Right ventricle myocardium inferior (tissue), 1 donor: ENCODE results near the gene ADA. TPM values are rescaled to one million over a fixed set of nuclear protein-coding genes. Genes with fewer than 3 reads are reported as not detected.
"Not testable (repeated sequence)": the region's sequence is repeated elsewhere in the genome, so short reads cannot be mapped to it uniquely, and the experiment has no call there.

Experiments
- ATAC-seq: fragments of 200-7000 bp; cut with Tn5 transposase; one replicate; pipeline ENCODE4 v1.9.1; 2020; ENCODE audit warnings: mild to moderate bottlenecking, moderate library complexity
- DNase-seq: peaks from one replicate; pipeline ENCODE4 v3.0.0; 2021; ENCODE audit errors: missing footprints
- intact Hi-C: fragments of 100-400 bp; cut with DNase I; formaldehyde crosslinking; loops from one replicate; pipeline ENCODE4 v1.11.0; 2022
- total RNA-seq: library from RNA; stranded (reverse); fragmentation: NEBNext Ultra II Directional; extraction: Animal tissue kit (Norgen Biotek cat#: 25700); gene quantifications from one replicate; pipeline ENCODE4 v1.2.1, GENCODE V29; 2021
- donor health status: DM: no; HTN: yes; CAD: no; lungs with severe emphysema.

ADA gene
- total RNA-seq, 1 donor from 2014 or later, result 10.7 TPM

- ATAC-seq (peak; percentile 55), DNase-seq (no peak)
- intact Hi-C loops, result loop anchor here (2.0 to 10.0 kb wide), 4 partner anchors 73 to 469 kb away; partner anchors contain the start of gene OSER1
Measured at GRCh38 chr20:44683263-44684046, 32.0 kb upstream of the ADA start.

DNA sequence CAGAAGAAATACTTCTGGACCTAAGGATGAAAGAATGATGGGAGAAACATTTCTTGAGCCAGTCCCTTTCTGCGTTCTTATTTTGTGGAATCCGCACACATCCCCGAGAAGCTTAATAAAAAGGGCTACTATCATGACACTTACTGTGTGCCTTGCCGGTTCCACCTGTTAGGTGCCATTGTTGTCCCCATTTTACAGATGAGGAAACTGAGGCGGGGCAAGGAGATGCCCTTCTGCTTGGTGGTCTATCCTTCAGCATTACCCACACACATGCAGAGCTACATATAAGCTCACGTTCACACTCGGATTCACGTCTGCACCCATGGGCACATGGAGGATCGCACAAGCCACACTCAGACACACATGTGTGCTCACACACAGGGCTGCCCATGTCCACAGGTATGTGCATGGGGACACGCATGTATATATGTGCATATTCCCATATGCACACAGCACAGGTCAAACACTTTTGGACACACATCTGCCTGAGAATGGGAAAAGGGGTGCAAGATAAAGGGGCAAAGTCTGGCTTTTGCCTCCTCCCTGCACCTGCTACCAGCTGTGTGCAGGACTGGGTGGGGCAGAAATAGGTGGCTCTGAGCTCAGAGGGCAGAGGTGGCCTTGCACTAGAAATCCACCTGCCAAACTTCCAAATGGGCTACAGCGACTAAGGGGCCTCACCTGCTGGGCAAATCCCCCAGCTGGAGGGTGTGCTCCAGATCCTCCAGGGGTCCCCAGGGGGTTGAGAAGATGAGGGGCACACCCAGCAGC lies 30.5 kb upstream of the ADA start:
- DNase-seq (no peak), ATAC-seq (no peak)
- intact Hi-C loops, result loop anchor here (2.0 to 10.0 kb wide), 3 partner anchors 71 to 467 kb away; partner anchors contain the start of gene OSER1

- no peak for ATAC-seq
- DNase-seq, result no peak
Measured at GRCh38 chr20:44678990-44679611, 27.6 kb upstream of the ADA start.

DNA sequence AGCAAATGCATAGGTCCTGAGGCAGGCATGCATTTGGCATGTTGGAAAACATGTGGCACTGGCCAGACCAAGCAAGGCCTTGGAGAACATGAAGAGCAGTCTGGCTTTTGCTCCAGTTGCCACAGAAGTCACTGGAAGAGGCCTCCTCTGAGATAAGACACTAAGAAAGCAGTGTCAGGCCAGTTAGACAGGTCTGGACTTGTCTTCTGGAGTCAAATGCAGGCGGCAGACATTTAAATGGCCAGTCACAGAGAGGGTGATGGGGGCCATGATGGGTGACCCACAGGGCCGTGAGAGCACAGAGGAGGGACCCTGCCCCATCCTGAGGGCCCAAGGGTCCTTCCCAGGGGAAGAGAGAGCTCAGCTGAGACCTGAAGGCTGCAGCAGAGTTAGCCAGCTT lies 26.7 kb upstream of the ADA start:
- intact Hi-C loops, result no loop called here
- ATAC-seq, result no peak
- no peak for DNase-seq

More at GRCh38 chr20:44678990-44679611, 27.6 kb upstream of the ADA start:
- intact Hi-C loops, result no loop called here

DNA sequence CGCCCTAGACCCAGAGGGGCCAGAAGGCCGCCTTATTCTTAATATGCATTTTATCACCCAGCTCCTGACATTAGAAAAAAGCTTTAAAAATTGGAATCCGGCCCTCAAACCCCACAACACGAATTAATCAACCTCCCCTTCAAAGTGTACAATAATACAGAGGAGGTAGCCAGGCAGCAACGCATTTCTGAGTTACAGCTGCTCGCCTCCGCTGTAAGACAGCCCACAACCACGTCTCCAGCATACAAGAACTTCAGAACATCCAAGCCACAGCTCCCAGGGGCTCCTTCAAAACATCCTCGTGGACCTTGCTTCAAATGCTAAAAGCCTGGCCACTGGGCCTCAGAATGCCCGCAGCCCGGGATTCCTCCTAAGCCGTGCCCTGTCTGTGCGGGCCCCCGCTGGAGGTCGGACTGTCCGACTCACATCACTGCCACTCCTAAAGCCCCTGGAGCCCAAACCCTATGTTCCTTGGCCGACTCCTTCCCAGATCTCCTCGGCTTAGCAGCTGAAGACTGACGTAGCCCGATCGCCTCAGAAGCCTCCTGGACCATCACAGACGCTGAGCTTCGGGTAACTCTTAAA lies 20.9 kb upstream of the ADA start:
- DNase-seq, intact Hi-C loops, ATAC-seq: not testable (repeated sequence)

GRCh38 chr20:44671541-44671940 lies 20.0 kb upstream of the ADA start:
- intact Hi-C loops, ATAC-seq, DNase-seq: not testable (repeated sequence)

DNA sequence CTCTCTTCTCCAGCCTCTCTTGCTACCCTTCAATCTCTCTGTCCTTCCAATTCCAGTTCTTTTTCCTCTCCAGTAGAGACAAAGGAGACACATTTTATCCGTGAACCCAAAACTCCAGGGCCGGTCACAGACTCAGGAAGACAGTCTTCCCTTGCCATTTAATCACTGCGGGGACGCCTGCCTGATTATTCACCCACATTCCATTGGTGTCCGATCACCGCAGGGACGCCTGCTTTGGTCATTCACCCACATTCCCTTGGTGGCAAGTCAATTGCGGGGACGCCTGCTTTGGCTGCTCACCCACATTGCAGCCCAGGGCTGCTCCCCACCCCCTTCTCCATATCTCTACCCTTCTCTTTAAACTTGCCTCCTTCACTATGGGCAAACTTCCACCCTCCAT lies 19.4 kb upstream of the ADA start:
- intact Hi-C loops, ATAC-seq, DNase-seq: not testable (repeated sequence)

DNA sequence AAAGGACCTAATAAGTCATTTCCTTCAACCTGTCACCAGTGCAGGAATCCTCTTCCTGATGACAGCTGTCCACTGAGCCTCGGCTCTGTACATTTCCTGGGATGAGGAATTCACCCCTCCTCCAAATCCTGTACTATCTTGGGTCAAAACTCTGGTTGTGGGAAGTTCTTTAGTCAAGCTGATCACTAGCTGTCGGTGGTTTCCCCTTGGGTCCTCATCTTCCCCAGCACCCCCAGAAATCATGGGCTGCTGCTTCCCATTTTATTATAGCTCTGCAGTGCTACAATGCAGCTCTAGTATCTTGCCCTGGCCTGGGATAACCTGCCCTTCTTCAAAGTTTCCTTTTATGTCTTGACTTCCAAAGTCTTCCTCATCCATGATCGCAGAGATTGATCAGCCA lies 14.6 kb upstream of the ADA start:
- DNase-seq, result no peak
- ATAC-seq, result no peak
- intact Hi-C loops, result no loop called here

DNA sequence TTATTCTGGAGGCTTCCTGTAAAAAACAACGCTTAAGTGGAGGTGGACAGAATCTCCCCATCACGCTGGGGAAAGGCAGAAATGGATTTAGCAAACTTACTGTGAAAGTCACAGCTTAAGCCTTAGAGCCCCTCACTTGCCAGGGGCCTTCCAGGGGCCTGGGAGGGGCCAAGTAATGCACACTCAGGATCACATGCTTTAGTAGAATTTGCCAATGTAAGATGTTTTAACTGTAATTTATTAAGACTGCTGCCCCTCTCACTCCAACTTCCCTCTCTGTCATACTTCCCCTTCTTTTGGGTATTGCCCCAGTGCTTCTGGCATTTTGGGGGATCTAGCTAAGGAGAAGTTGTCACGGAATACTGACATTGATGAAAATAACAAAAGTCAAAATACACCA lies 12.6 kb upstream of the ADA start:
- DNase-seq, result no peak
- intact Hi-C loops, result no loop called here
- peak; percentile 31 for ATAC-seq

- ATAC-seq (no peak), DNase-seq (no peak)
- intact Hi-C loops, result no loop called here
Measured at GRCh38 chr20:44662261-44662660, 10.8 kb upstream of the ADA start.

DNA sequence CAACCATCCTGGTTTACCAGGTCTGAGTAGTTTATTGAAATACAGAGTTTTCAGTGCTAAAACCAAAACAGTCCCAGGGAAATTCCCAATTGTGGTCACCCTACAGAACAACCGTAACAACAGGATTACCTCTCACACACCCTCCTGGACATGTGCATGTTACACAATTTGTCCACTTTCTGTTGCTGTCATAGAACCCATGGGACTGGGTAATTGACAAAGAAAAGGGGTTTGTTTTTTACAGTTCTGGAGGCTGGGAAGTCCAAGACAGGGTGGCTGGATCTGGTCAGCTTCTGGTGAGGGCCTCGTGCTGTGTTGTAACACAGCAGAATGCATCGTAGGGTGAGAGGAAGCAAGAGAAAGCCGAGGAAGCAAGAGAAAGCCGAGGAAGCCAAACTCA lies 9.1 kb upstream of the ADA start:
- ATAC-seq, result no peak
- DNase-seq, result no peak
- intact Hi-C loops, result no loop called here

GRCh38 chr20:44659931-44660330 lies 8.4 kb upstream of the ADA start:
- ATAC-seq (no peak), DNase-seq (no peak)
- intact Hi-C loops, result no loop called here

DNA sequence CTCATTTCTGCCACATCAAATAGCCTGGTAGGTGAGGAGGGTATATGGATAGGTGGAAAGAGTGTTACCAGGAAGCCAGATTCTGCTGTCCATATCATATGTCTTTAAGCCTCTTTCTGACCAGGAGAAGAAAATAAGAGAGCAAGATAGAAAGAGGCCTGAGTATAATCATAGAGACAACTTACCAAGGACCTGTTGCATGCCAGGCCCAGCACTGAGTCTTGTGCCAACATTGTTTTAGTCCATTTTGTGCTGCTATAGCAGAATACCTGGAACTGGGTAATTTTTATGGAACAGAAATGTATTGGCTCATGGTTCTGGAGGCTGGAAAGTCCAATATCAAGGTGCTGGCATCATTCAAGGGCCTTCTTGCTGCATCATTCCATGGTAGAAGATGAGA lies 7.3 kb upstream of the ADA start:
- DNase-seq (no peak), ATAC-seq (no peak)
- intact Hi-C loops, result no loop called here

DNA sequence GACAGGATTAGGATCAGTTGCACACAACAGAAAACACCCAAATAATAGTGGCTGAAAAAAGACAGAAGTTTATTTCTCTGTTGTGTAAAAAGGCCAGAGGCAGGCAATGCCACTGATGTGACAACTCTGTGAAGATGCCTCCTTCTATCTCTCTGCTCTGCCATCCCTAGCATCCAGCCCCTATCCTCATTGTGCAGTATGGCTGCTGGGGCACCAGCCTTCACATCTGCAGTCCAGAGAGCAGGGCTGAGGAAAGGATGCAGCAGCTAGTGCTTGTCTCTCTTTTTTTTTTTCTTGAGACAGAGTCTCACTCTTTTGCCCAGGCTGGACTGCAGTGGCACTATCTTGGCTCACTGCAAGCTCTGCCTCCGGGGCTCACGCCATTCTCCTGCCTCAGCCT lies 6.4 kb upstream of the ADA start:
- ATAC-seq, result no peak
- intact Hi-C loops, result no loop called here
- DNase-seq, result no peak

- intact Hi-C loops, result no loop called here
- ATAC-seq (no peak), DNase-seq (no peak)
Measured at GRCh38 chr20:44656448-44656847, 4.9 kb upstream of the ADA start.

DNA sequence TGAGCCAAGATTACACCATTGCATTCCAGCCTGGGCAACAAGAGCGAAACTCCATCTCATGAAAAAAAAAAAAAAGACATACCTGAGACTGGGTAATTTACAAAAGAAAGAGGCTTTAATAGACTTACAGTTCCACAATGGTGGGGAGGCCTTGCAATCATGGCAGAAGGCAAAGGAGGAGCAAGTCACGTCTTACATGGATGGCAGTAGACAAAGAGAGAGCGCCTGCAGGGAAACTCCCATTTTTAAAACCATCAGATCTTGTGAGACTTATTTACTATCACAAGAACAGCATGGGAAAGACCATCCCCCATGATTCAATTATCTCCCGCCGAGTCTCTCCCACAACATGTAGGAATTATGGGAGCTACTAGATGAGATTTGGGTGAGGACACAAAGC lies 2.7 kb upstream of the ADA start:
- not testable (repeated sequence) for ATAC-seq, DNase-seq
- intact Hi-C loops, result loop anchor here (5.0 kb wide), 1 partner anchor 37 kb away; no protein-coding TSS in a partner anchor

DNA sequence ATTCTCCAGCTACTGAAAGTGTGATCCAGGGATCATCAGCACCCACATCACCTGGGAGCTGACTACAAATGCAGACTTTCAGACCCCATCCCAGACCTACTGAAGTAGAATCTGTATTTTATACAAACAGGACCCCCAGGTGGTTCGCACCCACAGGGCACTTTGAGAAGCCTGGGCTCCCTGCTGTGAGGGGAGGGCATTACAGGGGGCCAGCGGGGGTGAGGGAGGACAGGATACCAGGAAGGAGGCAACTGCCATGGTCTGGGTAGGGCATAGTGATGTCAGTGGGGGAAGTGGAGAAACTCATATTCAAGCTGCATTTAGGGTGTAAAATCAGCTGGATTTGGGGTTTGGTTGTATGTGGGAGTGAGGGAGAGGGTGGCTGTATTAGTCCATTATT lies 2.0 kb upstream of the ADA start:
- no peak for ATAC-seq
- no peak for DNase-seq
- intact Hi-C loops, result loop anchor here (5.0 kb wide), 1 partner anchor 36 kb away; no protein-coding TSS in a partner anchor

DNA sequence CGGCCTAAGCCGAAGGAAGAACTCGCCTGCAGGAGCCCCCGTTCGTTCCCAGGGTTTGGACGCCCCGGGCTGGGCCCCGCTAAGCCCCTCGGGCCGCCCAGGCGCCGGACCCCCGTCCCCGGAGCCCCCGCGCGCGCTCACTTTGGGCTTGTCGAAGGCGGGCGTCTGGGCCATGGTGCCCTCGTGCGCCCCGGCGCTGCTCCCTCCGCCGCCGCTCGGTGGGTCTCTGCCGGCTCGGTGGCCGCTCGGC lies 140 bp downstream of the ADA start:
- ATAC-seq (no peak), DNase-seq (no peak)
- intact Hi-C loops, result loop anchor here (5.0 kb wide), 1 partner anchor 34 kb away; no protein-coding TSS in a partner anchor

DNA sequence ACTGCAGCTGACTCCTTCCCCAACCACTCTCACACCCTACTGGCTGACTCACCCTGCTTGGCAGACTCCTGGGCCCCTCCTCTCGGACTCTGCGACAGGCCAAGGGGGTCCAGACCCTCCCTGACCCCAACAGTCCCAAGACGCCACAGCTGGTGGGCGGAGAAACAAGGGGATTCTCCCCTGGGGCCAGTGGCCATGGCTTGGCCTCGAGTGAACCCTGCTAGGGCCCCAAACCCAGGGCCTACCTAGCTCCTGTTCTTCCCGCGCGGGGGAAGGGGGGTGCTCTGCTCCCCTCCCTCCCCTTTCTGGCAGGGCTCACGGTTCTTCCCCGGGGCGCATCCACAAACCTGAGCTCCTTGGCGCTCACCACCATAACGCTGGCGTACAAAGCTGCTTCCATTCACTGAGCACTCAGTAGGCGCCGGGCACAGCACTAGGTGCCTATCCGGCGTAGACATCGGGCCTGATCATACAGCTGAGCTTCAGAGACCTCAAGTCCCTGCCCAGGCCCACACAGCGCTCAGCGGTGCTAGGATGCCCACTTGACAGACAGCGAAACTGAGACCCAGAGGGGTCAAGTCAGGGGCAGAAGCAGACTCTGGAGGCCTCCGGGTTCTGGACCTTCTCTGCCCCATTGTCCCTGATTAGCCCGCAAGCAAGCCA lies 597 bp downstream of the ADA start:
- peak; percentile 41 for ATAC-seq
- DNase-seq, result no peak
- intact Hi-C loops, result loop anchor here (5.0 kb wide), 1 partner anchor 34 kb away; no protein-coding TSS in a partner anchor
